ENCODE measurements around the gene PSMD11.

Gene PSMD11

DNA sequence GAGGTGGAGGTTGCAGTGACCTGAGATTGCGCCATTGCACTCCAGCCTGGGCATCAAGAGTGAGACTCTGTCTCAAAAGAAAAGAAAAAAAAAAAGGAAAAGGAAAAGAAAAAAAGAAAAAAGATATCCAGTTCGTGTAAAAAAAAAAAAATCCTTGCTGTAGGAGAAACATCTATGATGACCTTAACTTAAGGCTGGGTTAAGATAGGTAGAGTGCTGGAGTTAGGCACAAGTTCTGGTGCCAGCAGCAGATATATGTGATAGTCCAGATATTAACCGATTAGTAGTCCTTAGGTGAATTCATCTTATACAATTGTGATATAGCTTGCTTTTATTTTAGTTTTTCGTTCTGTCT is 17.2 kb downstream of the PSMD11 start:
- no peaks in the 10 kb centered on the region for H3K9me2 ChIP-seq (ENCODE audit: low read depth, low read length)
- no peaks in the 10 kb centered on the region for H3K9me3 ChIP-seq (ENCODE audit: low read length)
- H4K20me1 ChIP-seq (ENCODE audit: insufficient read depth, low read length), result no peaks in the 10 kb centered on the region
- no peaks in the 10 kb centered on the region for H3F3A ChIP-seq (ENCODE audit: insufficient read depth, low read length)
- no peak overlapping the region for H3K27ac ChIP-seq (ENCODE audit: low read depth, low read length, poor library complexity, severe bottlenecking)
- H3K9ac ChIP-seq (ENCODE audit: low read length), result no peak overlapping the region
- peaks cover 86% of the 10 kb centered on the region for H3K36me3 ChIP-seq (ENCODE audit: insufficient read depth, low read length)
- H3K27me3 ChIP-seq (ENCODE audit: insufficient read depth, low read length), result no peaks in the 10 kb centered on the region
- H3K79me2 ChIP-seq (ENCODE audit: insufficient read depth, low read length), result peaks cover 7% of the 10 kb centered on the region; the same call in 1 of the 2 replicates
- no peak overlapping the region for H3K4me3 ChIP-seq (ENCODE audit: low read depth, low read length, poor library complexity, severe bottlenecking)
- H3K4me2 ChIP-seq (ENCODE audit: low read length), result no peak overlapping the region
- TF ChIP-seq CTCF (IDR thresholded peaks at IDR 0.05; ENCODE audit: low read length) (no peak), EZH2 (IDR thresholded peaks at IDR 0.05; ENCODE audit: borderline replicate concordance, low read length) (no peak)
- no peak overlapping the region for H2AFZ ChIP-seq (ENCODE audit: low read length)
- H3K4me1 ChIP-seq (ENCODE audit: insufficient read depth, low read length, severe bottlenecking), result no peaks in the 10 kb centered on the region

GRCh38 chr17:32461853-32462617 is 17.7 kb downstream of the PSMD11 start:
- Histone ChIP-seq H3K4me3 (ENCODE audit: low read depth, low read length, poor library complexity, severe bottlenecking) (no peak overlapping the region), H4K20me1 (ENCODE audit: insufficient read depth, low read length) (no peaks in the 10 kb centered on the region), H3K4me1 (ENCODE audit: insufficient read depth, low read length, severe bottlenecking) (no peaks in the 10 kb centered on the region), H3K79me2 (ENCODE audit: insufficient read depth, low read length) (peaks cover 7% of the 10 kb centered on the region; the same call in 1 of the 2 replicates), H3K9ac (ENCODE audit: low read length) (no peak overlapping the region), H3K9me3 (ENCODE audit: low read length) (no peaks in the 10 kb centered on the region), H2AFZ (ENCODE audit: low read length) (no peak overlapping the region), H3K27ac (ENCODE audit: low read depth, low read length, poor library complexity, severe bottlenecking) (no peak overlapping the region), H3K36me3 (ENCODE audit: insufficient read depth, low read length) (peaks cover 87% of the 10 kb centered on the region), H3F3A (ENCODE audit: insufficient read depth, low read length) (no peaks in the 10 kb centered on the region), H3K4me2 (ENCODE audit: low read length) (no peak overlapping the region), H3K27me3 (ENCODE audit: insufficient read depth, low read length) (no peaks in the 10 kb centered on the region), H3K9me2 (ENCODE audit: low read depth, low read length) (no peaks in the 10 kb centered on the region)
- TF ChIP-seq EZH2 (IDR thresholded peaks at IDR 0.05; ENCODE audit: borderline replicate concordance, low read length) (no peak), CTCF (IDR thresholded peaks at IDR 0.05; ENCODE audit: low read length) (peak; percentile 65)

GRCh38 chr17:32463304-32463703 is 19.0 kb downstream of the PSMD11 start:
- no peak overlapping the region for H2AFZ ChIP-seq (ENCODE audit: low read length)
- peaks cover 86% of the 10 kb centered on the region for H3K36me3 ChIP-seq (ENCODE audit: insufficient read depth, low read length)
- H3K4me1 ChIP-seq (ENCODE audit: insufficient read depth, low read length, severe bottlenecking), result no peaks in the 10 kb centered on the region
- TF ChIP-seq EZH2 (IDR thresholded peaks at IDR 0.05; ENCODE audit: borderline replicate concordance, low read length) (no peak), CTCF (IDR thresholded peaks at IDR 0.05; ENCODE audit: low read length) (no peak)
- peaks cover 7% of the 10 kb centered on the region; the same call in 1 of the 2 replicates for H3K79me2 ChIP-seq (ENCODE audit: insufficient read depth, low read length)
- no peak overlapping the region for H3K27ac ChIP-seq (ENCODE audit: low read depth, low read length, poor library complexity, severe bottlenecking)
- no peak overlapping the region for H3K9ac ChIP-seq (ENCODE audit: low read length)
- H3K4me3 ChIP-seq (ENCODE audit: low read depth, low read length, poor library complexity, severe bottlenecking), result no peak overlapping the region
- no peaks in the 10 kb centered on the region for H3K9me2 ChIP-seq (ENCODE audit: low read depth, low read length)
- no peak overlapping the region for H3K4me2 ChIP-seq (ENCODE audit: low read length)
- H3K27me3 ChIP-seq (ENCODE audit: insufficient read depth, low read length), result no peaks in the 10 kb centered on the region
- H3K9me3 ChIP-seq (ENCODE audit: low read length), result no peaks in the 10 kb centered on the region
- H4K20me1 ChIP-seq (ENCODE audit: insufficient read depth, low read length), result no peaks in the 10 kb centered on the region
- no peaks in the 10 kb centered on the region for H3F3A ChIP-seq (ENCODE audit: insufficient read depth, low read length)

Measured in OCI-LY1 (cell line).